SJCRH30 (cell line): ENCODE data around the gene VPS37C. TPM values are rescaled to one million over a fixed set of nuclear protein-coding genes. Genes with fewer than 3 reads are reported as not detected.
"Not testable (repeated sequence)": the region's sequence is repeated elsewhere in the genome, so short reads cannot be mapped to it uniquely, and the experiment has no call there.

ENCODE experiments used
- DNase-seq, 2 experiments: peaks; one replicate each; pipeline ENCODE4 v3.0.0-alpha.2; 2015 to 2020
- H3K27ac ChIP-seq: fragments of 250-450 bp; sonication (Bioruptor Pico); 2 replicates; pipeline ENCODE4 v1.5.1; 2020; ENCODE audit warnings: mild to moderate bottlenecking, moderate library complexity
- H3K27me3 ChIP-seq: fragments of 250-450 bp; sonication (Bioruptor Pico); 2 replicates; pipeline ENCODE4 v1.5.1; 2020; ENCODE audit warnings: mild to moderate bottlenecking, moderate library complexity
- H3K36me3 ChIP-seq: fragments of 250-450 bp; sonication (Bioruptor Pico); 2 replicates; pipeline ENCODE4 v1.5.1; 2020; ENCODE audit warnings: mild to moderate bottlenecking, moderate library complexity
- H3K4me1 ChIP-seq: fragments of 250-450 bp; sonication (Bioruptor Pico); 2 replicates; pipeline ENCODE4 v1.5.1; 2020; ENCODE audit warnings: mild to moderate bottlenecking, moderate library complexity
- H3K4me3 ChIP-seq: fragments of 250-450 bp; sonication (Bioruptor Pico); 2 replicates; pipeline ENCODE4 v1.5.1; 2020; ENCODE audit warnings: mild to moderate bottlenecking, moderate library complexity
- H3K9me3 ChIP-seq: fragments of 250-450 bp; sonication (Bioruptor Pico); replicated peaks from 2 replicates; pipeline ENCODE4 v1.5.1; 2020; ENCODE audit warnings: mild to moderate bottlenecking, moderate library complexity
- total RNA-seq: library from RNA; depleted of rRNA; stranded (reverse); fragments of >200 nt; shearing (Covaris generic); gene quantifications from 2 replicates; pipeline ENCODE4 v1.2.3, GENCODE V29; 2014; rRNA removed

Gene VPS37C
- total RNA-seq, result 11.6 and 12.1 TPM in 2 replicates

DNA sequence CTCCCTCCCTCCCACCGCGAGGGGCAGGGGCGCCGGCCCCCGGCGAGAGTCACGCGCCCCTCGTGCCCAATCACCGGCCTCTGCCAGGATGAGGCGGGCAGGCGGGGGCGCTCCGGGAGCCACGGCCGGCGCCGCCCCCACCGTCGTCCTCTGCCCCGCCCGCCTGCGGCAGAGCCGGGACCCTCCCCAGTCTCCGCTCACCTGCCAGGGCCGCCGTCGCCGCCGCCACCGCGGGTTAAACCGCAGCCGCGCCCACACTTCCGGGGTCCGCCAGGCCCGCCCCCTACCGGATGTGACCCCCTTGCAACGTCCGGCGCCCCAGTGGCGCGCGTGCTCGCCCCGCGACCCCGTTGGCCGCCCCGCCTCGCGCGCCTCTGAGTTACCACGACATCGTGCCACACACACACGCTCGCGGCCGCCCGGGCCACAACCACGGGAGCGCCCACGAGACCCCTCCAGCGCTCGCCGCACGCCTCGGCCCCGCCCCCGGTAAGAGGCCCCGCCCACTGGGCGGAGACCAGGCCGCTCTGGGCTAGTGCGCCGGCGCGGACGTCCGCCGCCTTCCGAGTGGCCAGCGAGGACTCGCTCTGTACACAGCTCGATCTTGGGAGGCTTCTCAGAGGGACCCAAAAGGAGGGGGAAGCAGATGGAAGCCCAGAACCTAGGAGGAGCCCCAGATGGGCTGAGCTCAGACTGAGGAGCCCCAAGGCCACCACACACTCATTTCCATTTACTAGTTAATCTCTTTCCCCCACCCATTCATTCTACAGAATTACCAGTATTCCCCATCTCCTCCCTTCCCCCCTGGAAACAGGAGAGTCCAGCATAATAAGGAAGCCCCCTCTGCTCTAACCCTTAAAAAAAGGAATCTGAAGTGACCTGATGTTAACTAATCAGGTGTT, at the start of gene VPS37C:
Gene VPS37C (minus strand): TSS at position 237 of the 902 bp plus-strand sequence. CDS start 22,597 bp downstream, outside the sequence.
- Histone ChIP-seq H3K9me3 (no peaks in the 10 kb centered on the region), H3K27ac (peak within 1 kb of the TSS; percentile 77)
- DNase-seq, result peak; percentile 89

DNA sequence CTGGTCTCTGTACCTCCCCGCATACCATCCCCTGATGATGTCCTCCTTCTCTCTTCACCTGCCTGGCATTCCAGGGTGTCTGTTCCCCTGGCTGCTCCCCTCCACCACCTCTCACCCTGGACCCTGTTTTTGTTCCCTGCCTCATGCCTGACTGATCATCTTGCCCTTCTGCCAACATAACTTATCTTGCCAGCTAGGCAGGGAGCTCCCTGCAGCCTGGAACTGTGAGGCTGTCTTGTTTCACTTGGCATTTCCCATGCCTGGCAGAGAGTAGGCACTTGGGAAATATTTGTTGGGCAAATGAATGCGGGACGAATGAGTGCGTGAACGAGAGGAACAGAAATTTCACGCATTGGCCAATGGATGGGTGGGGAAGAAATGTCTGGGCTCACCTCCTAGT, 49.4 kb upstream of the VPS37C start:
- not testable (repeated sequence) for DNase-seq

More for the DNA sequence above, at the start of gene VPS37C:
- Histone ChIP-seq H3K4me3 (peak within 1 kb of the TSS; percentile 67), H3K4me1 (peaks cover 9% of the 10 kb centered on the region), H3K36me3 (no peaks in the 10 kb centered on the region; the same call in 1 of the 2 replicates), H3K27me3 (no peaks in the 10 kb centered on the region)

GRCh38 chr11:61207636-61208310, 46.5 kb upstream of the VPS37C start:
- not testable (repeated sequence) for H3K27me3 ChIP-seq, H3K27ac ChIP-seq, DNase-seq, H3K4me3 ChIP-seq, H3K4me1 ChIP-seq, H3K9me3 ChIP-seq, H3K36me3 ChIP-seq

More for the DNA sequence above, 49.4 kb upstream of the VPS37C start:
- H3K36me3 ChIP-seq, H3K27ac ChIP-seq, H3K9me3 ChIP-seq, H3K4me3 ChIP-seq, H3K4me1 ChIP-seq, H3K27me3 ChIP-seq: not testable (repeated sequence)

DNA sequence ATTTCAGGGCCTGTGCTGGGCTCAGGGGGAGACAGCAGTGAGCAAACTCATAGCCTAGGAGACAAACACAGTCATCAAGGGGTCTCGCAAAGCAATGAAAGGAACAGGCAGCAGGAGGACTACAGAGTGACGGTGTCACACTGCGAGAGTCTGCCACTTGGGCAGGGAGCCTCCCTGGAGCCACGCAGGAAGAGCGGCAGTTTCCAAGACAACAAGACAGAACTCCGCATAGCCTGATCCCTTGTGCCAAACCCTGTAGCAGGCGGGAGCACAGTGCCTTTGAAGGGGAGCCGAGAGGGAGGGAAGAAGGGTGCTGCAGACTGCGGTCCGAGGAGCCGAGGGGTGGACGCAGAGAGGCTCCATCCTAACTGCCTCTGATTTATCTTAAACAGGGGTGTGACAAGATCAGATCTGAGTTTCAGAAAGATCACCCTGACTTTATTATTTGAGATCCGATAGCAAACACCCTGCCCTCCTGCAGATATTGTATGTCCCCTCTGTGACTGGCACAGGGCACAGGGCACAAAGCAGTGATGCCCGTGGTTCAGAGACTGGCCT, 43.4 kb upstream of the VPS37C start:
- H3K27me3 ChIP-seq, DNase-seq, H3K4me3 ChIP-seq, H3K36me3 ChIP-seq, H3K4me1 ChIP-seq, H3K9me3 ChIP-seq, H3K27ac ChIP-seq: not testable (repeated sequence)

DNA sequence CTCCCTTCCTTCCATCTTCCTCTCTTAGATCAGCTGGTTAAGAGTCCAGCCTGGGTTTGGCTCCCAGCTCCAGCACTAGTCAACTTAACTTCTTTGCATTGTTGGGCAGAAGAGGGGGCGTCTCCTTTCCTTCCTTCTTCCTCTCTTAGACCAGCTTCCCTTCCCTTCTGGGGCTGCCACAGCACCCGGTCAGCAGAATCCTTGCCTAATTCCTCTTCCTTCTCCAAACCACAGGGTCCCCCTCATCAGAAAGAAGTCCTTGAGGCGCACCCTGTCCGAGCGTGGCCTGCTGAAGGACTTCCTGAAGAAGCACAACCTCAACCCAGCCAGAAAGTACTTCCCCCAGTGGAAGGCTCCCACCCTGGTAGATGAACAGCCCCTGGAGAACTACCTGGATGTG, 42.6 kb upstream of the VPS37C start:
- not testable (repeated sequence) for H3K4me1 ChIP-seq, H3K27me3 ChIP-seq, DNase-seq, H3K36me3 ChIP-seq, H3K9me3 ChIP-seq, H3K27ac ChIP-seq, H3K4me3 ChIP-seq

DNA sequence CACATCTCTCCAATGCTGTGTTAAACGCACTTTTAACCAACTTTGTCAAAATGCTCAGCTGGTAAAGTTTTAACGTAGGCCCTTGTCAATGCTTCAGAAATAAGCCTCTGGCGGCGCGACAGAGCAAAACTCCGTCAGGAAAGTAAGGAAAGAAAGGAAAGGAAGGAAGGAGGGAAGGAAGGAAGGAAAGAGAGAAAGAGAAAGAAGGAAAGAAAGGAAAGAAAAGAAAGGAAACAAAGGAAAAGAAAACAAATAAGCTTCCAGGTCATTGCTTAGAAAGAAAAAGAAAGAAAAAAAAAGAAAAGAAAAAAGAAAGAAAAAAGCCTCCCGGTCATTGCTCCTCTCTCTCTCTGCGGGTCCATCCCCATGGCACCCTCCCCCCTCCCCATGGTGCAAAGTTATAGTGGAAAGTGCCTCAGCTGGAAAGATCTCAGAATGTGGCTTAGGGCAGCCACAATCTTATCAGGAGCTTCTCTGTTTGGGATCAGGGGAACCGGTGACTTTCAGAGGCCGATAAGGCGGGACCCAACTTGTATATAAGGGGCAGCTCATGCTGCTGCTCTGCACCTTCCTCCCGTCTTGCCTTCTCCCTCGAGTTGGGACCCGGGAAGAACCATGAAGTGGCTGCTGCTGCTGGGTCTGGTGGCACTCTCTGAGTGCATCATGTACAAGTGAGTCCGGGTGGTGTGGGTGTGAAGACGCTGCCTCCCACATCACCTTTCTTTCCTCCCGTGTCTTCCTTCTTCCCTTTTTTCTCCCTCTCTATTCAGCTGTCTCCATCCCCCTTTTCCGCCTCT, 41.9 kb upstream of the VPS37C start, which contains the start of gene PGA3:
Gene PGA3 (plus strand): TSS at position 566 of the 797 bp plus-strand sequence. CDS start 50 bp downstream, at position 616.
- H3K4me3 ChIP-seq, DNase-seq: not testable (repeated sequence)

GRCh38 chr11:61201476-61201875, 40.2 kb upstream of the VPS37C start:
- H3K9me3 ChIP-seq, result no peaks in the 10 kb centered on the region
- H3K4me1 ChIP-seq, result no peaks in the 10 kb centered on the region
- DNase-seq, result no peak
- no peaks in the 10 kb centered on the region for H3K27me3 ChIP-seq
- H3K36me3 ChIP-seq, result no peaks in the 10 kb centered on the region
- no peak overlapping the region for H3K27ac ChIP-seq
- no peak overlapping the region for H3K4me3 ChIP-seq

More for the DNA sequence above, 41.9 kb upstream of the VPS37C start, which contains the start of gene PGA3:
- H3K27me3 ChIP-seq, H3K36me3 ChIP-seq, H3K27ac ChIP-seq, H3K4me1 ChIP-seq, H3K9me3 ChIP-seq: not testable (repeated sequence)

- no peaks in the 10 kb centered on the region for H3K4me1 ChIP-seq
- DNase-seq, result no peak
- no peak overlapping the region for H3K4me3 ChIP-seq
- H3K36me3 ChIP-seq, result no peaks in the 10 kb centered on the region
- H3K27ac ChIP-seq, result no peak overlapping the region
- no peaks in the 10 kb centered on the region for H3K27me3 ChIP-seq
- H3K9me3 ChIP-seq, result no peaks in the 10 kb centered on the region
Measured at GRCh38 chr11:61198948-61199523, 37.8 kb upstream of the VPS37C start.

DNA sequence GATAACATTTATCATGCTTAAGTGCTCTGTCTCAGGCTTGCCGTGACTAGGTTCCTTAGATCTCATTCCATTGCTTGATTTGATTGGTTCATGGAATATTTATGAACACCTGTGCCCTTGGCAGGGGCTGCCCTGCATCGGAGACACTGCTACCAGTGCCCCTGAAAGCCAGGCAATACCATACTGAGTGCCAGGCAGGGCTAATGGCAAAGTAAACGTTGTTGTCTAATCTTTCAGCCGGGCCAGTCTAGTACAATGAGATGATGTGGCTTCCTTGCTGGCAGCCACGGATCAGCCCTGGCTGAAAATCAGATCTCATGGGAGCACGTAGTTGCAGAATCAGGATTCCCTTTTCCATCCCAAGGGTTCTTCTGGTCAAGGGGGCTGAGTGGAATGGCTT, 37.1 kb upstream of the VPS37C start:
- Histone ChIP-seq H3K27me3 (no peaks in the 10 kb centered on the region), H3K4me3 (no peak overlapping the region), H3K9me3 (no peaks in the 10 kb centered on the region), H3K4me1 (no peaks in the 10 kb centered on the region), H3K27ac (no peak overlapping the region), H3K36me3 (no peaks in the 10 kb centered on the region)
- DNase-seq, result no peak

- H3K4me1 ChIP-seq, result no peaks in the 10 kb centered on the region
- no peaks in the 10 kb centered on the region for H3K9me3 ChIP-seq
- no peaks in the 10 kb centered on the region for H3K36me3 ChIP-seq
- H3K27me3 ChIP-seq, result no peaks in the 10 kb centered on the region; the same call in 1 of the 2 replicates
- no peak overlapping the region for H3K27ac ChIP-seq
- DNase-seq, result no peak
- no peak overlapping the region for H3K4me3 ChIP-seq
Measured at GRCh38 chr11:61195719-61196118, 34.5 kb upstream of the VPS37C start.

DNA sequence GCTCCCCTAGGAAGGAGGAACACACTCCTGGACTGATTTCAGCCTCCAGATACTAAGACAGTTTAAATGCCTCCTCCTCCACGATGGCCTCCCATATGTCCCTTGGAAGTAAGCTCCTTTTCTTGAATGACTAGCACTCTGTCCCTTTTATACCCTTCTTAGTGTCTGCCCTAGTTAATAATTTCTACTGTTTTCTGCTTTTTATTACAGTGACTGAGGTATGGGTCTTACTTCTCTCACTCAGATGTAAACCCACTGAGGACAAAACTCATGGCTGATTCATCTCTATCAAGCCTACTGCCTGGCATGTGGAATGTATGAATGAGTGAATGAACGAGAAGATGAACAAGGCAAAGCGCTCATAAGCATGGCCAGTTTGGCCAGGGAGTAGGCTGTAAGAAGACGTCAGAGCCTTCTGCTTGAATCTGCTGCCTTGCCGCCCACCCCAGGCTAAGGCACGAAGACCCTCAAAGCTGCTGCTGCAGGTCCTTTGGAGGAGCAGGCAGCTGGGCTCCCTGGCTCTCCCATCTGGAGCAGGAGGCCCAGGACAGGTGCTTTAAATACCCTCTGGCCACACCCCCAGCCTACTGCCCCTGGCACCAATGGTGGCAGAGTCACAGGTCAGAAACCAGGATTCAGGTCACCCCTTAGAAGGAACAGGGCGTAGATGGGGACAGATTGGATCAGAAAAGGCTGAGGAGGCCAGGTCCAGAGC, 33.9 kb upstream of the VPS37C start:
- no peaks in the 10 kb centered on the region; the same call in 1 of the 2 replicates for H3K27me3 ChIP-seq
- no peak for DNase-seq
- no peaks in the 10 kb centered on the region for H3K36me3 ChIP-seq
- no peak overlapping the region for H3K4me3 ChIP-seq
- H3K9me3 ChIP-seq, result no peaks in the 10 kb centered on the region
- H3K4me1 ChIP-seq, result no peaks in the 10 kb centered on the region
- no peak overlapping the region for H3K27ac ChIP-seq

DNA sequence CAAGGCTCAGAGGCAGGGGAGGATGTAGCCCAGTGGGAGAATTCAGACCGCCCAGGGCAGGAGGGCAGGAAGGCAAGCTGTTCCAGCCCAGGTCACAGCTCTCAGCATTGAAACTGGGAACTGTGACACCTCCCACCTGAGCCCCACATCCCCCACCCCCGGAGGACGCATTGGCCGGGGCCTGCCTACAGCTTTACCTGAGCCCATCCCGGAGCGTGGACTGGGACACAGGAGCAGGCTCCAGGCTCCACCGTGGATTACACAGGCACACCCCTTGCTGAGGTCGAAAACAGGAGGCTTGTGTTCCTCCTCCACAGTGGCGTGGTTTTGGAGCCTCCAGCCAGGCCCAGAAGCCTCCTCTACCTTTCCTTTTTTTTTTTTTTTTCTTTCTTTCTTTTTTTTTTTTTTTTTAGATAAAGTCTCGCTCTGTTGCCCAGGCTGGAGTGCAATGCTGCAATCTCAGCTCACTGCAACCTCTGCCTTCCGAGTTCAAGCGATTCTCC, 33.0 kb upstream of the VPS37C start:
- Histone ChIP-seq H3K27me3 (no peaks in the 10 kb centered on the region; the same call in 1 of the 2 replicates), H3K4me1 (no peaks in the 10 kb centered on the region), H3K36me3 (no peaks in the 10 kb centered on the region), H3K9me3 (no peaks in the 10 kb centered on the region), H3K4me3 (no peak overlapping the region), H3K27ac (no peak overlapping the region)
- no peak for DNase-seq

DNA sequence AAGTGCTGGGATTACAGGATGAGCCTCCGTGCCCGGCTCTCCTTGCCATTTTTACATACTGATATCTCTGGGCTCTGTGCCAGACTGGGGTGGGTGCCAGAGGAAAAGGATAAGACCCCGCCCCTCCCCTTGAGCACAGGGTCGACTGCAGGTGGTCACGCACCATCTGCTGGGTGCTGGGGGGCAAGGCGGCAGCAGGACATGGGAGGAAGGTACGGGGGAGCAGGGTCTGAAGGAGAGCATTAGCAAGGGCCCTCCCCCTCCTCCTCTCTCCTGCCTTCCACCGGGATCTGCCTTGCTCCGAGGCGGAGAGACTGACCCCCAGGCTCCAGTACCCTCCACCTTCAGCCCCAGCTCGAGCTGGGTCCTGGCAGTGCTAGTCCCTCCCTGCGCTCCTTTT, 32.4 kb upstream of the VPS37C start:
- Histone ChIP-seq H3K27me3 (no peaks in the 10 kb centered on the region; the same call in 1 of the 2 replicates), H3K36me3 (no peaks in the 10 kb centered on the region), H3K4me3 (no peak overlapping the region), H3K27ac (no peak overlapping the region), H3K9me3 (no peaks in the 10 kb centered on the region), H3K4me1 (no peaks in the 10 kb centered on the region)
- DNase-seq, result peak in 1 of 2 experiments; percentile 13
